Nephron (organoid): ENCODE results near the gene ACP5.

Experiments used
- H3K27ac Mint-ChIP-seq, 3 experiments: 2 replicates each; pipeline ENCODE4 v1.8.0; 2020; ENCODE audit warnings: mixed read lengths in 3 of 3, mild to moderate bottlenecking in 2 of 3, moderate library complexity in 1 of 3
- H3K27me3 Mint-ChIP-seq: 2 replicates; pipeline ENCODE4 v1.8.0; 2021; ENCODE audit warnings: low read depth, mild to moderate bottlenecking, moderate library complexity, mixed read lengths
- H3K36me3 Mint-ChIP-seq: 2 replicates; pipeline ENCODE4 v1.8.0; 2020; ENCODE audit warnings: low read depth, mixed read lengths
- H3K4me1 Mint-ChIP-seq: 2 replicates; pipeline ENCODE4 v1.8.0; 2020; ENCODE audit warnings: mixed read lengths
- H3K4me3 Mint-ChIP-seq, 3 experiments: 2 replicates each; pipeline ENCODE4 v1.8.0; 2020; ENCODE audit warnings: mild to moderate bottlenecking in 3 of 3, mixed read lengths in 3 of 3, moderate library complexity in 2 of 3
- H3K9me3 Mint-ChIP-seq: 2 replicates; pipeline ENCODE4 v1.8.0; 2020; ENCODE audit warnings: mixed read lengths
- TF ChIP-seq, protein P1 (sequence below), 3 experiments: fragments of 200-600 bp; sonication (generic); IDR thresholded peaks; one replicate each; pipeline ENCODE4 v1.5.0; 2021; ENCODE audit warnings: antibody characterized with exemption in 3 of 3; ENCODE audit not compliant: unreplicated experiment in 3 of 3

The ACP5 gene

DNA sequence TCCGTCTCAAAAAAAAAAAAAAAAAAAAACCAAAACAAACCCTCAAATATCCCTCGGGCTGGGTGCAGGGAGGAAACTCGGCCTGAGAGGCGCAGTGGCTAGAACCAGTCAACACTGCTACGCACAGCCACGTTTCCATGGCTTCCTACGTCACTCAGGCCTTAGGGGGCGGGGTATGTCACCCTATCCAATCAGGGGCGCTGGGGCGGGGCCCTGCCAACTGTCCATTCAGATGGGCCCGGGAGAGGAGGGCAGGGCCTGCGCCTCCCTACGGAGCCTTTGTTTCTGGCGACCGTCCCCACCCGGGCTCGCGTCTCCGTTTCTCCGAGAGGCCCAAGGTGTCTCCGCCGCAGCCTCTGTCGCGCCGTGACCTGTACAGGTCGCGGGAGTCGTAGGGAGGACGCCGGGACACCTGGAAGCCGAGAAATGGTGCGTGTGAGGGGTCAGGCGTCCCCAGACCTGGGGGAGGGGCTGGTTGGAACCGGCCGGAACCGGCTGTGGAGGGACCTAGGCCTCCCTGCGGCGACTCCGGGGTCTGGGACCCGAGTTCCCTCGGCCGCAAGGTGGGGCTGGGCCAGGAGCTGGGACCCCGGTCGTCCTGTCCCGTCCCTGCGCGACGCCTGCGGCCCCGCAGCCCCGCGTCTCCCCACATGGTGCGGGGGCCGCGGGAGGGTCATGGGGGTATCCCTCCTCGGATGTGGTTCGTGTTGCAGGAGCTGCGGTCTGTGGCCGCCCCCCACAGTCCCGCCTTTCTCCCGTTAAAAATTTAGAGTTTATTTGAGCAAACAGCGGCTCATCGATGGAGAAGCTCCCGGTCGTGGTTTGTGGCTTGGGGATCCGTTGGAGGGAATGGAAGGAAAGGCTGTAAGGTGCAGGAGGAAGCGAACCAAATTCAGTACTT, 20.0 kb upstream of the ACP5 start, which contains the start of gene ZNF627:
ZNF627 (plus strand) TSS at position 282 of the 901 bp plus-strand sequence; CDS start at position 427, 145 bp downstream.
- Mint-ChIP-seq H3K4me1 (peaks cover 11% of the 10 kb centered on the region), H3K27me3 (no peaks in the 10 kb centered on the region), H3K27ac (peak within 1 kb of the TSS; percentile 92 to 99 (median 98)), H3K4me3 (peak within 1 kb of the TSS; percentile 96 to 100 (median 97)), H3K9me3 (peaks cover 28% of the 10 kb centered on the region), H3K36me3 (peaks cover 52% of the 10 kb centered on the region)
- TF ChIP-seq, protein P1, sequence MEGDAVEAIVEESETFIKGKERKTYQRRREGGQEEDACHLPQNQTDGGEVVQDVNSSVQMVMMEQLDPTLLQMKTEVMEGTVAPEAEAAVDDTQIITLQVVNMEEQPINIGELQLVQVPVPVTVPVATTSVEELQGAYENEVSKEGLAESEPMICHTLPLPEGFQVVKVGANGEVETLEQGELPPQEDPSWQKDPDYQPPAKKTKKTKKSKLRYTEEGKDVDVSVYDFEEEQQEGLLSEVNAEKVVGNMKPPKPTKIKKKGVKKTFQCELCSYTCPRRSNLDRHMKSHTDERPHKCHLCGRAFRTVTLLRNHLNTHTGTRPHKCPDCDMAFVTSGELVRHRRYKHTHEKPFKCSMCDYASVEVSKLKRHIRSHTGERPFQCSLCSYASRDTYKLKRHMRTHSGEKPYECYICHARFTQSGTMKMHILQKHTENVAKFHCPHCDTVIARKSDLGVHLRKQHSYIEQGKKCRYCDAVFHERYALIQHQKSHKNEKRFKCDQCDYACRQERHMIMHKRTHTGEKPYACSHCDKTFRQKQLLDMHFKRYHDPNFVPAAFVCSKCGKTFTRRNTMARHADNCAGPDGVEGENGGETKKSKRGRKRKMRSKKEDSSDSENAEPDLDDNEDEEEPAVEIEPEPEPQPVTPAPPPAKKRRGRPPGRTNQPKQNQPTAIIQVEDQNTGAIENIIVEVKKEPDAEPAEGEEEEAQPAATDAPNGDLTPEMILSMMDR (IDR thresholded peaks at IDR 0.05; ENCODE audit: unreplicated experiment in 3 of 3), result peak in 2 of 3 experiments; percentile 11 to 26

DNA sequence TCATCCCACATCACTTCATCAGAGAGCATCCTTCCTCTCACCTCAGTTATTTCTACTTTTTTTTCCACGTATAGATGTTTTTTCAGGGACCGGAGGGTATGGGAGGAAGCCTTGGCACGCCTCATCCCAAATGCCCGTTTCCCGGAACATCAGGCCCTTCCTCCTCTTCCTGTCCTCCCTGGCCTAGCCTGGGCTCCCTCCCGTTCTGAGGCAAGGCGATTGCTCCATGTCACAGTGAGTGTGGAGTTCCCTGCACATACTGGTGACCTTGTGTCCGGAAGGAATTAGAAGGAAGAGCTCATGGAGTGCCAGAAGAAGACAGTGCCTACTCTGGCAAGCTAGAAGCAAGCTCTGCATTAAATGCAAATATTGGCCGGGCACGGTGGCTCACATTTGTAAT, 18.7 kb upstream of the ACP5 start:
- peaks cover 39% of the 10 kb centered on the region for H3K36me3 Mint-ChIP-seq
- H3K4me1 Mint-ChIP-seq, result peaks cover 11% of the 10 kb centered on the region
- TF ChIP-seq, protein P1 (IDR thresholded peaks at IDR 0.05; ENCODE audit: unreplicated experiment in 3 of 3), result no peak
- H3K9me3 Mint-ChIP-seq, result peaks cover 19% of the 10 kb centered on the region
- no peaks in the 10 kb centered on the region for H3K27me3 Mint-ChIP-seq
- H3K27ac Mint-ChIP-seq, result no peak overlapping the region
- H3K4me3 Mint-ChIP-seq, result peak overlapping the region; percentile 22 to 97 (median 93)

DNA sequence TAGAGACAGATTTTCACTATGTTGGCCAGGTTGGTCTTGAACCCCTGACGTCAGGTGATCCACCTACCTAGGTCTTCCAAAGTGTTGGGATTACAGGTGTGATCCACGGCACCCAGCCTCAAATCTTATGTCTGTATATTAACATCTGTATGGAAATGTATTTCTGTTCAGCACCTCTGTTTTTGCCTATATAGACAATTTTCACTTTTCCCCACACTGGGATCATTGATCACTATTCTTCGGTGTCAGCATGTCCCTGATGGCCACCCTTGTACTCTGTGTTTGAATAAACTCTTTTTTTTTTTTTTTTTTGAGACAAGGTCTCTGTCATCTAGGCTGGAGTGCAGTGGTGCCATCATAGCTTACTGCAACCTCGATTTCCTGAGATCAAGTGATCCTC, 16.6 kb upstream of the ACP5 start:
- Mint-ChIP-seq H3K27me3 (no peaks in the 10 kb centered on the region), H3K36me3 (peaks cover 18% of the 10 kb centered on the region), H3K27ac (no peak overlapping the region), H3K4me1 (peaks cover 11% of the 10 kb centered on the region), H3K9me3 (peaks cover 7% of the 10 kb centered on the region), H3K4me3 (no peak overlapping the region)
- TF ChIP-seq, protein P1 (IDR thresholded peaks at IDR 0.05; ENCODE audit: unreplicated experiment in 3 of 3), result no peak

DNA sequence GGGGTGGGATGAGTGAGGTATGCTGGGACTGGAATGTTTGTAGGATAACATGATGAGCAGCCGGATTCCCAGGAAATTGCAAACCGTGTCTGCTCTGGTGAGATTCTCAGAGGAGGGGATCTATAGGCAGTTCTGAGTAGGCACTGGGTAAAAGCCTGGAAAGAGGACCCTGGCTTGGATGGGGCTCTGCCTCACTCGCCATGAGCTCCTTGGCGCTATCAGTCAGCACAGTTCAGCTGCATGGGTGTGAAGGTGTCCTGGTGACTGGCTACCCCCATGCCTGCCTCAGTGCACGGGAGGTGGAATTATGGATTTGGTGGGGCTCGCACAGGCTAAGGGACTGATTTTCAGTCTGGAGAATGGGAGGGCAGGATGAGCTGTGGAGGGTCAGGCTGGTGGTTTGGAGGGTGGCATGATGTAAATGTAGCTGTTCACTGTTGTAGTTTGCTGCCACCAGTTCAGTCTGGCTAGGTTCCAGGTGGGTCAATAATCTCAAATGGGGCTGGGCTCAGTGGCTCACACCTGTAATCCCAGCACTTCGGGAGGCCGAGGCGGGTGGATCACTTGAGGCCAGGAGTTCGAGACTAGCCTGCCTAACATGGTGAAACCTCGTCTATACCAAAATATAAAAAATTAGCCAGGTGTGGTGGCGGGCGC, 10.7 kb upstream of the ACP5 start:
- Mint-ChIP-seq H3K36me3 (no peaks in the 10 kb centered on the region), H3K9me3 (no peaks in the 10 kb centered on the region), H3K4me3 (no peak overlapping the region), H3K4me1 (no peaks in the 10 kb centered on the region), H3K27me3 (peaks cover 3% of the 10 kb centered on the region), H3K27ac (peak overlapping the region in 1 of 3 experiments; percentile 58)
- TF ChIP-seq, protein P1 (IDR thresholded peaks at IDR 0.05; ENCODE audit: unreplicated experiment in 3 of 3), result peak in 2 of 3 experiments; percentile 17 to 22

DNA sequence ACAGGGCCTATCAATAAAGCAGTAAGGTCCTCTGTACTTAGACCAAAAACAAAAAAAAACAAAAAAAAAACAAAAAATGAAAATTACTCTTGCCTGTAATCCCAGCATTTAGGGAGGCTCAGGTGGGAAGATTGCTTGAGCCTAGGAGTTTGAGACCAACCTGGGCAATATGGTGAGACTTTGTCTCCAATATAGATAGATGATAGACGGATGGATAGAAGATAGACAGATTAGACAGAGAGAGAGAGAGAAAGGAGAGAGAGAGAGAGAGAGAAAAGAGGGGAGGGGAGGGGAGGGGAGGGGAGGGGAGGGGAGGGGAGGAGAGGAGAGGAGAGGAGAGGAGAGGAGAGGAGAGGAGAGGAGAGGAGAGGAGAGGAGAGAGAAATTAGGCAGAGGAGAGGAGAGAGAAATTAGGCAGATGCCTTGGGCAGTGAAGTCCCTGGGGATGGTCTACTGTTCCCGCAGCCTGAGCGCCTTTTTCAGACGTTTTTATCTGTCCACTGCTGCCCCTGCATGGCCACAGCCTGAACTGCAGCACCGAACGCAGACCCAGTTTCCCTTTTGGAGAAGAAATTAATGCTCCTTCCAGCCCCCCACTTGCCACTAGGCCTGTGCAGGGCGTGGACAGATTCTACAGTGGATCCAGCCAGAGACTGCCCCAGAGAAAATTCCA, 10.0 kb upstream of the ACP5 start:
- Mint-ChIP-seq H3K36me3 (no peaks in the 10 kb centered on the region), H3K9me3 (no peaks in the 10 kb centered on the region), H3K27me3 (peaks cover 3% of the 10 kb centered on the region), H3K4me1 (no peaks in the 10 kb centered on the region), H3K4me3 (no peak overlapping the region), H3K27ac (peak overlapping the region in 1 of 3 experiments; percentile 58)
- TF ChIP-seq, protein P1 (IDR thresholded peaks at IDR 0.05; ENCODE audit: unreplicated experiment in 3 of 3), result peak; percentile 84 to 88 (median 84)
